Ovary (tissue), 9 donors: ENCODE measurements around the gene ARHGEF17. TPM values are rescaled to one million over a fixed set of nuclear protein-coding genes. Genes with fewer than 3 reads are reported as not detected.
A peak's percentile ranks its signal among the peaks of the same experiment; 100 is the strongest.

Experiments
- DNase-seq, 5 donors: peaks; one replicate each; pipeline ENCODE4 v3.0.0-alpha.2; 2019 to 2020
- H3K27ac ChIP-seq, 2 donors: fragments of 200-600 bp; one replicate each; pipeline versions ENCODE4 v1.5.1 to v1.8.0; 2019 to 2022
- H3K27me3 ChIP-seq: fragments of 200-600 bp; one replicate; pipeline ENCODE4 v1.8.0; 2022
- H3K36me3 ChIP-seq: fragments of 200-600 bp; sonication (generic); one replicate; pipeline ENCODE4 v1.5.1; 2019
- H3K4me1 ChIP-seq: one replicate; pipeline ENCODE4 v1.8.1; 2013; ENCODE audit warnings: mild to moderate bottlenecking, moderate library complexity; ENCODE audit not compliant: insufficient read depth
- H3K4me3 ChIP-seq: fragments of 200-600 bp; sonication (generic); one replicate; pipeline ENCODE4 v1.5.1; 2017
- H3K9me3 ChIP-seq, 2 donors: fragments of 200-600 bp in 1 of 2; sonication (generic) in 1 of 2; one replicate each; pipeline versions ENCODE4 v1.5.1 to v1.8.1; 2013 to 2019; ENCODE audit warnings: mild to moderate bottlenecking in 1 of 2, moderate library complexity in 1 of 2
- CTCF ChIP-seq, 3 donors: fragments of 450-650 bp in 2 of 3; fragments of 200-600 bp in 1 of 3; IDR thresholded peaks; one replicate each; pipeline versions ENCODE4 v1.5.1 to v1.8.0; 2016 to 2022; ENCODE audit warnings: antibody characterized with exemption in 3 of 3, mild to moderate bottlenecking in 1 of 3
- EP300 ChIP-seq: sonication (generic); formaldehyde crosslinking; IDR thresholded peaks from one replicate; pipeline ENCODE4 v1.6.1; 2017; ENCODE audit warnings: antibody characterized with exemption
- POLR2A ChIP-seq: fragments of 450-650 bp; IDR thresholded peaks from one replicate; pipeline ENCODE4 v1.6.1; 2017; ENCODE audit warnings: antibody characterized with exemption, mild to moderate bottlenecking, moderate library complexity
- WGBS, 3 donors: extraction: QIAGEN DNeasy Blood & Tissue Kit in 1 of 3; methylation state at CpG; one replicate each; pipeline versions ENCODE4 v1.1.5 to v1.1.7; 2013 to 2017; 5-methylcytosine and 5-hydroxymethylcytosine counted together
- intact Hi-C, 4 donors: fragments of 100-400 bp; cut with DNase I; formaldehyde crosslinking; loops; one replicate each; pipeline versions ENCODE4 v1.11.0 to v1.15.1; 2022 to 2023
- polyA plus RNA-seq, 2 donors: library from polyadenylated mRNA; stranded (reverse); fragments of 200-250 nt in 1 of 2; fragments of 350-450 nt in 1 of 2; fragmentation: Illumina TruSeq in 1 of 2; extraction: RNeasy Lipid Tissue Mini Kit (QIAGEN cat#74804) in 1 of 2; gene quantifications; one replicate each; pipeline ENCODE4 v1.2.3, GENCODE V29; 2013 to 2014
- total RNA-seq, 7 donors: library from RNA; depleted of rRNA in 2 of 7; stranded (reverse); fragments of >200 nt in 2 of 7; fragmentation: NEBNext Ultra II Directional in 3 of 7; extraction: Animal tissue kit (Norgen Biotek cat#: 25700) in 3 of 7; gene quantifications; one replicate each; pipeline versions ENCODE4 v1.1.0 to v1.2.4, GENCODE V29; 2016 to 2023
- donor health status: DM: no; HTN: no; CAD: no; lungs with moderate emphysema.
- donor health status: DM: no; HTN: no; CAD: no.
- donor health status: Bipolar disorder and iron deficiency.
- donor health status: DM: yes; HTN: yes; CAD: no.
- donor health status: DM: no; HTN: no; CAD: no.
- donor health status: DM: yes; HTN: yes; CAD: no.

Gene ARHGEF17
- total and polyA plus RNA-seq, 9 donors = 21.0 to 83.8 (median 46.0) TPM

- DNase-seq = peak in 4 of 5 donors; percentile 64 to 78 (median 76)
- Histone ChIP-seq H3K4me1 (peaks cover 36% of the 10 kb centered on the region), H3K27ac (peak overlapping the region; percentile 47 to 58), H3K27me3 (no peaks in the 10 kb centered on the region), H3K9me3 (no peaks in the 10 kb centered on the region), H3K36me3 (no peaks in the 10 kb centered on the region), H3K4me3 (no peak overlapping the region)
- 14 to 25% (median 18%) methylated on average over 4 of the region's 4 CpGs for WGBS, 3 donors
- intact Hi-C loops = loop anchor here in 2 of 4 donors (10.0 kb wide), 2 partner anchors 497 to 1413 kb away; partner anchors contain the start of gene RNF169 (in 1 of the 2)
- TF ChIP-seq CTCF (IDR thresholded peaks at IDR 0.05) (no peak), POLR2A (no peak), EP300 (no peak)
Observed at GRCh38 chr11:73331138-73331916, 23.3 kb downstream of the ARHGEF17 start.

GRCh38 chr11:73333173-73333572, 25.1 kb downstream of the ARHGEF17 start:
- H3K4me3 ChIP-seq = no peak overlapping the region
- no peaks in the 10 kb centered on the region for H3K36me3 ChIP-seq
- DNase-seq = no peak
- H3K27me3 ChIP-seq = no peaks in the 10 kb centered on the region
- H3K27ac ChIP-seq = peak overlapping the region in 1 of 2 donors; percentile 62
- H3K9me3 ChIP-seq = no peaks in the 10 kb centered on the region
- 88 to 91% (median 90%) methylated on average over 11 of the region's 11 CpGs for WGBS, 3 donors
- peaks cover 38% of the 10 kb centered on the region for H3K4me1 ChIP-seq
- TF ChIP-seq EP300 (no peak), CTCF (IDR thresholded peaks at IDR 0.05) (no peak), POLR2A (no peak)
- intact Hi-C loops = loop anchor here in 2 of 4 donors (10.0 kb wide), 2 partner anchors 498 to 1412 kb away; partner anchors contain the start of gene RNF169 (in 1 of the 2)

- H3K4me1 ChIP-seq = peaks cover 38% of the 10 kb centered on the region
- TF ChIP-seq CTCF (IDR thresholded peaks at IDR 0.05) = no peak
- TF ChIP-seq EP300 = no peak
- no peak for TF ChIP-seq POLR2A
- intact Hi-C loops = loop anchor here in 3 of 4 donors (2.0 to 10.0 kb wide), 3 partner anchors 27 to 1411 kb away; partner anchors contain the start of gene RNF169 (in 1 of the 3)
- WGBS, 3 donors = 61 to 75% (median 72%) methylated on average over 4 of the region's 4 CpGs
- no peaks in the 10 kb centered on the region for H3K27me3 ChIP-seq
- H3K27ac ChIP-seq = peak overlapping the region; percentile 62 to 68
- H3K9me3 ChIP-seq = no peaks in the 10 kb centered on the region
- DNase-seq = no peak
- H3K36me3 ChIP-seq = no peaks in the 10 kb centered on the region
- no peak overlapping the region for H3K4me3 ChIP-seq
Observed at GRCh38 chr11:73333640-73334383, 25.7 kb downstream of the ARHGEF17 start.

- intact Hi-C loops = loop anchor here in 3 of 4 donors (1.0 to 10.0 kb wide), 5 partner anchors 27 to 1410 kb away; partner anchors contain the start of gene RNF169 (in 1 of the 3)
- no peak for TF ChIP-seq CTCF (IDR thresholded peaks at IDR 0.05)
- no peak for TF ChIP-seq POLR2A
- no peak for TF ChIP-seq EP300
- no peaks in the 10 kb centered on the region for H3K36me3 ChIP-seq
- H3K4me3 ChIP-seq = no peak overlapping the region
- peak; percentile 88 to 96 (median 92) for DNase-seq
- no peaks in the 10 kb centered on the region for H3K9me3 ChIP-seq
- H3K27me3 ChIP-seq = no peaks in the 10 kb centered on the region
- 8 to 10% (median 10%) methylated on average over 6 of the region's 6 CpGs for WGBS, 3 donors
- H3K27ac ChIP-seq = peak overlapping the region; percentile 62 to 68
- H3K4me1 ChIP-seq = peaks cover 36% of the 10 kb centered on the region
Observed at GRCh38 chr11:73334384-73335203, 26.5 kb downstream of the ARHGEF17 start.
